ENCODE data around the gene AFG3L2.

- TF ChIP-seq POLR2A (IDR thresholded peaks at IDR 0.05; ENCODE audit: insufficient read depth in 1 of 2, low read depth in 2 of 2, low read length in 2 of 2) (no peak), RERE (CRISPR knock-in tag; IDR thresholded peaks at IDR 0.05; ENCODE audit: low read depth) (no peak), FIP1L1 (IDR thresholded peaks at IDR 0.05; ENCODE audit: borderline replicate concordance, insufficient read depth, low read depth, low read length) (no peak; the same call in 1 of the 2 replicates), FOXK2 (IDR thresholded peaks at IDR 0.05) (no peak), TRIM24 (CRISPR knock-in tag; IDR thresholded peaks at IDR 0.05) (no peak), TCF7L2 (IDR thresholded peaks at IDR 0.05; ENCODE audit: low read depth, low read length) (no peak), FOXA3 (CRISPR knock-in tag; IDR thresholded peaks at IDR 0.05) (no peak; the same call in 1 of the 2 replicates), MTA3 (CRISPR knock-in tag; IDR thresholded peaks at IDR 0.05) (no peak), POLR2AphosphoS5 (IDR thresholded peaks at IDR 0.05; ENCODE audit: low read depth, low read length) (no peak), ZNF83 (CRISPR knock-in tag; IDR thresholded peaks at IDR 0.05; ENCODE audit: borderline replicate concordance) (no peak), ZFP36L2 (CRISPR knock-in tag; IDR thresholded peaks at IDR 0.05) (no peak)
Observed at GRCh38 chr18:12376034-12376753, 833 bp downstream of the AFG3L2 start.

Measured in HepG2 (cell line).